Measurements from ENCODE around the gene TPX2.

- TF ChIP-seq CTCF (IDR thresholded peaks at IDR 0.05), result no peak
- no peak for TF ChIP-seq POLR2A (IDR thresholded peaks at IDR 0.05)
Measured at GRCh38 chr20:31824125-31824485, 85.0 kb downstream of the TPX2 start.

Data from lower leg skin (tissue), 3 donors.